HepG2 (cell line): ENCODE results near the gene YPEL4. TPM values are rescaled to one million over a fixed set of nuclear protein-coding genes. Genes with fewer than 3 reads are reported as not detected.

Experiments
- ATAC-seq: fragments of 200-7000 bp; cut with Tn5 transposase; 3 replicates; pipeline ENCODE4 v1.9.1; 2020; ENCODE audit warnings: mild to moderate bottlenecking, moderate library complexity
- BruUV-seq: library from RNA; stranded (reverse); fragments of 400-500 nt; replicated peaks from 2 replicates; lab custom pipeline; 2021; lab: Mats Ljungman, UMichigan
- CTCF ChIA-PET: fragments of 300-600 bp; formaldehyde crosslinking; extraction: SDS; loops from one replicate; lab custom pipeline; 2021; ENCODE audit warnings: low total read pairs, inconsistent platforms, low intra/inter-chr PET ratio; lab: Yijun Ruan, JAX
- POLR2A ChIA-PET: fragments of 350-600 bp; sonication (Branson Sonifier 250); formaldehyde crosslinking; loops from one replicate; lab custom pipeline; 2020; ENCODE audit warnings: antibody characterized with exemption, inconsistent platforms; lab: Yijun Ruan, JAX
- DNase-seq: peaks from one replicate; pipeline ENCODE4 v3.0.0-alpha.2; 2015; ENCODE audit warnings: low spot score
- FAIRE-seq: peaks from 3 replicates; lab custom pipeline; 2011; peaks lifted over from hg19 to GRCh38; lab: Jason Lieb, UNC
- H2AFZ ChIP-seq: one replicate; pipeline ENCODE4 v1.6.1; 2011; ENCODE audit warnings: low read length, inconsistent platforms
- H3K27ac ChIP-seq: fragments of 300-600 bp; 3 replicates; pipeline ENCODE4 v1.8.0; 2011; ENCODE audit warnings: mixed run types, mild to moderate bottlenecking, mixed read lengths, low read length, inconsistent platforms; ENCODE audit not compliant: insufficient read depth; ENCODE audit errors: extremely low read length
- H3K27me3 ChIP-seq, 2 experiments: fragments of 200-600 bp in 1 of 2; 2 replicates in 1 of 2; 3 replicates in 1 of 2; pipeline versions ENCODE4 v1.6.0 to v1.8.0; 2011; ENCODE audit warnings: low read length in 2 of 2, mild to moderate bottlenecking in 2 of 2, moderate library complexity in 2 of 2, inconsistent platforms in 1 of 2; ENCODE audit not compliant: insufficient read depth in 2 of 2, control insufficient read depth in 1 of 2
- H3K36me3 ChIP-seq, 2 experiments: fragments of 200-600 bp in 1 of 2; replicated peaks in 1 of 2; 2 replicates in 1 of 2; 3 replicates in 1 of 2; pipeline versions ENCODE4 v1.5.1 to v1.8.0; 2011; ENCODE audit warnings: low read length in 2 of 2, inconsistent platforms in 1 of 2; ENCODE audit not compliant: insufficient read depth in 2 of 2, control insufficient read depth in 1 of 2
- H3K4me1 ChIP-seq: 2 replicates; pipeline ENCODE4 v1.5.1; 2012; ENCODE audit warnings: low read length, inconsistent platforms; ENCODE audit not compliant: insufficient read depth
- H3K4me2 ChIP-seq: 2 replicates; pipeline ENCODE4 v1.6.0; 2011; ENCODE audit warnings: low read depth, low read length, inconsistent platforms
- H3K4me3 ChIP-seq, 3 experiments: fragments of 200-600 bp in 1 of 3; sonication (generic), shearing (Covaris generic) in 1 of 3; replicated peaks in 1 of 3; 2 replicates each; pipeline ENCODE4 v1.5.1; 2011 to 2016; ENCODE audit warnings: low read length in 3 of 3, inconsistent platforms in 2 of 3, low read depth in 2 of 3, mild to moderate bottlenecking in 2 of 3, control low read depth in 1 of 3, mixed read lengths in 1 of 3; ENCODE audit not compliant: insufficient read depth in 1 of 3
- H3K79me2 ChIP-seq: one replicate; pipeline ENCODE4 v1.6.1; 2011; ENCODE audit warnings: low read length, inconsistent platforms; ENCODE audit not compliant: insufficient read depth
- H3K9ac ChIP-seq: 2 replicates; pipeline ENCODE4 v1.6.0; 2011; ENCODE audit warnings: mild to moderate bottlenecking, low read depth, low read length, inconsistent platforms; ENCODE audit not compliant: insufficient read depth
- H3K9me3 ChIP-seq: 2 replicates; pipeline ENCODE4 v1.5.1; 2012; ENCODE audit warnings: mild to moderate bottlenecking, low read length
- H4K20me1 ChIP-seq: 2 replicates; pipeline ENCODE4 v1.6.0; 2011; ENCODE audit warnings: inconsistent platforms, mild to moderate bottlenecking, low read length, moderate library complexity; ENCODE audit not compliant: insufficient read depth
- AGO2 ChIP-seq: fragments of 200-400 bp; formaldehyde crosslinking; optimal IDR thresholded peaks from 2 replicates; pipeline ENCODE3; 2017; ENCODE audit warnings: mild to moderate bottlenecking, low read depth, low read length, moderate library complexity
- ARID4A ChIP-seq: sonication (generic); formaldehyde crosslinking; IDR thresholded peaks from 2 replicates; pipeline ENCODE4 v1.5.0; 2020; ENCODE audit warnings: mild to moderate bottlenecking, missing genetic modification reagents, borderline replicate concordance
- DPF2 ChIP-seq: sonication (generic); formaldehyde crosslinking; IDR thresholded peaks from 2 replicates; pipeline ENCODE4 v1.4.0; 2020; ENCODE audit warnings: mild to moderate bottlenecking, low read depth, missing genetic modification reagents, borderline replicate concordance
- NR2F2 ChIP-seq: IDR thresholded peaks from 2 replicates; pipeline ENCODE4 v1.6.1; 2012; ENCODE audit warnings: low read depth, inconsistent platforms, borderline replicate concordance
- PREB ChIP-seq: sonication (generic); formaldehyde crosslinking; IDR thresholded peaks from 2 replicates; pipeline ENCODE4 v1.4.0; 2020; ENCODE audit warnings: missing genetic modification reagents
- RXRB ChIP-seq: IDR thresholded peaks from 2 replicates; pipeline ENCODE4 v1.6.1; 2016; ENCODE audit warnings: borderline replicate concordance, missing genetic modification reagents, missing compliant biosample characterization
- TCF7L2 ChIP-seq: IDR thresholded peaks from 2 replicates; pipeline ENCODE4 v1.6.1; 2011; ENCODE audit warnings: mild to moderate bottlenecking, low read depth, low read length, moderate library complexity
- ZFP36 ChIP-seq: fragments of 150-350 bp; IDR thresholded peaks from 2 replicates; pipeline ENCODE4 v1.6.1; 2018; ENCODE audit warnings: borderline replicate concordance, low read length, low read depth; ENCODE audit not compliant: partially characterized antibody
- WGBS: methylation state at CpG from one replicate; pipeline ENCODE4 v1.1.6; 2017; ENCODE audit warnings: low lambda C conversion rate; 5-methylcytosine and 5-hydroxymethylcytosine counted together
- in situ Hi-C: cut with HindIII; loops from 2 replicates; pipeline ENCODE4 v1.10.0; 2017; ENCODE audit warnings: low pct_unique_long_range_greater_than_20kb; ENCODE audit not compliant: extremely low pct_ligation_motif_present
- intact Hi-C: fragments of 100-400 bp; cut with micrococcal nuclease; formaldehyde crosslinking; loops from one replicate; pipeline ENCODE4 v1.10.0; 2022; ENCODE audit not compliant: unreplicated experiment
- polyA plus RNA-seq, 8 experiments: library from polyadenylated mRNA; depleted of rRNA in 3 of 8; stranded (reverse) in 7 of 8; unstranded in 1 of 8; fragments of >200 nt; fragmentation: Illumina TruSeq in 4 of 8; extraction: Trizol in 4 of 8; gene quantifications; 2 replicates each; pipeline versions ENCODE4 v1.2.1 to v1.2.3, GENCODE V29; 2011 to 2016; ENCODE audit warnings: low read depth in 4 of 8, missing spikeins in 1 of 8, mixed read lengths in 1 of 8; ENCODE audit not compliant: insufficient read depth in 1 of 8
- total RNA-seq, 5 experiments: library from RNA; depleted of rRNA; stranded (reverse); fragments of >200 nt; fragmentation: Illumina TruSeq; extraction: Trizol; gene quantifications; 2 replicates each; pipeline ENCODE4 v1.2.3, GENCODE V29; 2016; ENCODE audit warnings: low read depth in 1 of 5
- TF ChIP-seq, protein P1 (sequence below): sonication (generic); formaldehyde crosslinking; IDR thresholded peaks from 2 replicates; pipeline ENCODE4 v1.4.0; 2020; ENCODE audit warnings: missing genetic modification reagents, borderline replicate concordance

The YPEL4 gene
- total and polyA plus RNA-seq, 2 of the 13 experiments (the other 11 are each of a cell fraction or from before 2014, with no cell fraction given): 0.04 TPM; not detected in 1

DNA sequence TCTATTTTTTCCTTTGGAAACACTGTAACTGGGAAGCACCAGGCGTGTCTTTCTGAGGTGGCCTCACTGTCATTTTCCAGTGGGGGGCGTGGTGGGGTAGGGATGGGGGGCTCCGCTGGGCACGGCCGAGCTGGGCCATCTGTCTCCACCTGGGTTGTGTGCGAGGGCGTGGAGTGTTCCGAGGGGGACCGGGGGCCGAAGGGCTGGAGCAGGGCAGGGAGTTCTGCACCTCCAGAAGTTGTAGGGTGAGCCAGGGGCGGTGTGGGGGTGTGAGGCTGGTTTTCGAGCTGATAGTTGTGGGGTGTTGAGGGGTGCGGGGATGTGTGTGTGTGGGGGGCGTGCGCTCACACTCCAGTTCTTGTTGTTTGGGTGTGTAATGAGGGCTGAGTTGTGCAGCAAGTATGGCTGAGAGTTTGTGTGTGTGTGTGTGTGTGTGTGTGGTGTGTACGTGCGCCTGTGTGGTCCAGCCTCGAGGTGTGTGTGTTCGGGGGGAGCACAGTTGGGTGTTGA is 10.8 kb downstream of the YPEL4 start:
- no peaks in the 10 kb centered on the region for H3K79me2 ChIP-seq
- H2AFZ ChIP-seq: no peak overlapping the region
- ChIA-PET CTCF (interaction anchor here (0.8 to 7.0 kb wide), 2 partner anchors 71 to 181 kb away, joined by 3 to 79 read pairs; partner anchors contain the start of gene UBE2L6), POLR2A (interaction anchor here (3.6 to 4.3 kb wide), 2 partner anchors 42 to 71 kb away, joined by 23 to 33 read pairs; partner anchors contain the start of genes SERPING1 and UBE2L6)
- H3K36me3 ChIP-seq: no peaks in the 10 kb centered on the region
- H4K20me1 ChIP-seq: no peaks in the 10 kb centered on the region
- H3K4me1 ChIP-seq: peaks cover 26% of the 10 kb centered on the region
- no peak for DNase-seq
- no TSS peak for BruUV-seq
- H3K27ac ChIP-seq: peak overlapping the region; percentile 68
- H3K27me3 ChIP-seq: no peaks in the 10 kb centered on the region; a peak in 1 of 5 replicates
- H3K4me3 ChIP-seq: peak overlapping the region; percentile 62 to 73 (median 69)
- peak overlapping the region; percentile 79 for H3K9ac ChIP-seq
- no peak for FAIRE-seq
- intact Hi-C loops (no loop called here), in situ Hi-C loops (no loop called here)
- H3K9me3 ChIP-seq: no peaks in the 10 kb centered on the region
- H3K4me2 ChIP-seq: peak overlapping the region; percentile 86
- no peak for ATAC-seq
- 48% methylated on average over 19 of the region's 19 CpGs for WGBS
- TF ChIP-seq PREB (no peak), AGO2 (peak; percentile 5), TCF7L2 (no peak), ARID4A (CRISPR knock-in tag) (0 out of 2 replicates have a peak, but pooled peaks have one; percentile 3), ZFP36 (no peak), RXRB (CRISPR knock-in tag) (no peak), DPF2 (CRISPR knock-in tag) (no peak), NR2F2 (no peak)
- TF ChIP-seq, protein P1, sequence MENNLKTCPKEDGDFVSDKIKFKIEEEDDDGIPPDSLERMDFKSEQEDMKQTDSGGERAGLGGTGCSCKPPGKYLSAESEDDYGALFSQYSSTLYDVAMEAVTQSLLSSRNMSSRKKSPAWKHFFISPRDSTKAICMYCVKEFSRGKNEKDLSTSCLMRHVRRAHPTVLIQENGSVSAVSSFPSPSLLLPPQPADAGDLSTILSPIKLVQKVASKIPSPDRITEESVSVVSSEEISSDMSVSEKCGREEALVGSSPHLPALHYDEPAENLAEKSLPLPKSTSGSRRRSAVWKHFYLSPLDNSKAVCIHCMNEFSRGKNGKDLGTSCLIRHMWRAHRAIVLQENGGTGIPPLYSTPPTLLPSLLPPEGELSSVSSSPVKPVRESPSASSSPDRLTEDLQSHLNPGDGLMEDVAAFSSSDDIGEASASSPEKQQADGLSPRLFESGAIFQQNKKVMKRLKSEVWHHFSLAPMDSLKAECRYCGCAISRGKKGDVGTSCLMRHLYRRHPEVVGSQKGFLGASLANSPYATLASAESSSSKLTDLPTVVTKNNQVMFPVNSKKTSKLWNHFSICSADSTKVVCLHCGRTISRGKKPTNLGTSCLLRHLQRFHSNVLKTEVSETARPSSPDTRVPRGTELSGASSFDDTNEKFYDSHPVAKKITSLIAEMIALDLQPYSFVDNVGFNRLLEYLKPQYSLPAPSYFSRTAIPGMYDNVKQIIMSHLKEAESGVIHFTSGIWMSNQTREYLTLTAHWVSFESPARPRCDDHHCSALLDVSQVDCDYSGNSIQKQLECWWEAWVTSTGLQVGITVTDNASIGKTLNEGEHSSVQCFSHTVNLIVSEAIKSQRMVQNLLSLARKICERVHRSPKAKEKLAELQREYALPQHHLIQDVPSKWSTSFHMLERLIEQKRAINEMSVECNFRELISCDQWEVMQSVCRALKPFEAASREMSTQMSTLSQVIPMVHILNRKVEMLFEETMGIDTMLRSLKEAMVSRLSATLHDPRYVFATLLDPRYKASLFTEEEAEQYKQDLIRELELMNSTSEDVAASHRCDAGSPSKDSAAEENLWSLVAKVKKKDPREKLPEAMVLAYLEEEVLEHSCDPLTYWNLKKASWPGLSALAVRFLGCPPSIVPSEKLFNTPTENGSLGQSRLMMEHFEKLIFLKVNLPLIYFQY (CRISPR knock-in tag): no peak
